ENCODE results near the gene ADARB2.

DNA sequence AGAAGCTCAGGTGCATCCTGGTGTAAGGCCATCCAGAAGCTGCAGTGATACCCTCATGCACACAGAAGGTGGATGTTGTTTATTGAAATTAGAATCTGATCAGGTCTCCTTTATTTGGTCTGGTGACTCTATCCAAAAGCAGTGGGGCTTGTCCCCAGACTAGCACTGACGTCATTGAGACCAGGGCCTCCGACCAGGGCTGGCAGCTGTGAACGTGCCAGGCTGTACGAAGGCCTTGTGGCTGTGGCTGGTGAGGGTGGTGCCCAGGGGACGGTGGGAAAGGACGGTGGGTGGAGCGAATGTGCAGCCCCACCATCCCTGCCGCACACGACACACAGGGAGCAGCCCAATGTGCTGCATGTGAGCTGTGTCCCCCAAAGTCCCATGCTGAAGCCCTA is 160.0 kb downstream of the ADARB2 start:
- TF ChIP-seq, protein P1, sequence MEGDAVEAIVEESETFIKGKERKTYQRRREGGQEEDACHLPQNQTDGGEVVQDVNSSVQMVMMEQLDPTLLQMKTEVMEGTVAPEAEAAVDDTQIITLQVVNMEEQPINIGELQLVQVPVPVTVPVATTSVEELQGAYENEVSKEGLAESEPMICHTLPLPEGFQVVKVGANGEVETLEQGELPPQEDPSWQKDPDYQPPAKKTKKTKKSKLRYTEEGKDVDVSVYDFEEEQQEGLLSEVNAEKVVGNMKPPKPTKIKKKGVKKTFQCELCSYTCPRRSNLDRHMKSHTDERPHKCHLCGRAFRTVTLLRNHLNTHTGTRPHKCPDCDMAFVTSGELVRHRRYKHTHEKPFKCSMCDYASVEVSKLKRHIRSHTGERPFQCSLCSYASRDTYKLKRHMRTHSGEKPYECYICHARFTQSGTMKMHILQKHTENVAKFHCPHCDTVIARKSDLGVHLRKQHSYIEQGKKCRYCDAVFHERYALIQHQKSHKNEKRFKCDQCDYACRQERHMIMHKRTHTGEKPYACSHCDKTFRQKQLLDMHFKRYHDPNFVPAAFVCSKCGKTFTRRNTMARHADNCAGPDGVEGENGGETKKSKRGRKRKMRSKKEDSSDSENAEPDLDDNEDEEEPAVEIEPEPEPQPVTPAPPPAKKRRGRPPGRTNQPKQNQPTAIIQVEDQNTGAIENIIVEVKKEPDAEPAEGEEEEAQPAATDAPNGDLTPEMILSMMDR (IDR thresholded peaks at IDR 0.05; ENCODE audit: insufficient read depth, low read length), result no peak
- TF ChIP-seq, protein P2, sequence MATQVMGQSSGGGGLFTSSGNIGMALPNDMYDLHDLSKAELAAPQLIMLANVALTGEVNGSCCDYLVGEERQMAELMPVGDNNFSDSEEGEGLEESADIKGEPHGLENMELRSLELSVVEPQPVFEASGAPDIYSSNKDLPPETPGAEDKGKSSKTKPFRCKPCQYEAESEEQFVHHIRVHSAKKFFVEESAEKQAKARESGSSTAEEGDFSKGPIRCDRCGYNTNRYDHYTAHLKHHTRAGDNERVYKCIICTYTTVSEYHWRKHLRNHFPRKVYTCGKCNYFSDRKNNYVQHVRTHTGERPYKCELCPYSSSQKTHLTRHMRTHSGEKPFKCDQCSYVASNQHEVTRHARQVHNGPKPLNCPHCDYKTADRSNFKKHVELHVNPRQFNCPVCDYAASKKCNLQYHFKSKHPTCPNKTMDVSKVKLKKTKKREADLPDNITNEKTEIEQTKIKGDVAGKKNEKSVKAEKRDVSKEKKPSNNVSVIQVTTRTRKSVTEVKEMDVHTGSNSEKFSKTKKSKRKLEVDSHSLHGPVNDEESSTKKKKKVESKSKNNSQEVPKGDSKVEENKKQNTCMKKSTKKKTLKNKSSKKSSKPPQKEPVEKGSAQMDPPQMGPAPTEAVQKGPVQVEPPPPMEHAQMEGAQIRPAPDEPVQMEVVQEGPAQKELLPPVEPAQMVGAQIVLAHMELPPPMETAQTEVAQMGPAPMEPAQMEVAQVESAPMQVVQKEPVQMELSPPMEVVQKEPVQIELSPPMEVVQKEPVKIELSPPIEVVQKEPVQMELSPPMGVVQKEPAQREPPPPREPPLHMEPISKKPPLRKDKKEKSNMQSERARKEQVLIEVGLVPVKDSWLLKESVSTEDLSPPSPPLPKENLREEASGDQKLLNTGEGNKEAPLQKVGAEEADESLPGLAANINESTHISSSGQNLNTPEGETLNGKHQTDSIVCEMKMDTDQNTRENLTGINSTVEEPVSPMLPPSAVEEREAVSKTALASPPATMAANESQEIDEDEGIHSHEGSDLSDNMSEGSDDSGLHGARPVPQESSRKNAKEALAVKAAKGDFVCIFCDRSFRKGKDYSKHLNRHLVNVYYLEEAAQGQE (IDR thresholded peaks at IDR 0.05; ENCODE audit: insufficient replicate concordance, low read depth), result no peak
- no peak for TF ChIP-seq POLR2AphosphoS5 (IDR thresholded peaks at IDR 0.05; ENCODE audit: low read depth)
- TF ChIP-seq SPI1 (IDR thresholded peaks at IDR 0.05; ENCODE audit: borderline replicate concordance, low read depth), result no peak
- TF ChIP-seq GABPA (IDR thresholded peaks at IDR 0.05; ENCODE audit: low read depth), result no peak

All from HL-60 (cell line).